WTC11 (cell line): ENCODE results near the gene PRIM1. TPM values are rescaled to one million over a fixed set of nuclear protein-coding genes. Genes with fewer than 3 reads are reported as not detected.

ENCODE experiments used
- ATAC-seq: fragments of 200-7000 bp; cut with Tn5 transposase; 2 replicates; pipeline ENCODE4 v1.10.0; 2021; ENCODE audit warnings: mild to moderate bottlenecking, moderate library complexity
- CTCF ChIA-PET: fragments of 300-600 bp; sonication (Branson Sonifier 250); formaldehyde crosslinking; loops from one replicate; lab custom pipeline; 2021; ENCODE audit warnings: antibody characterized with exemption; lab: Charles Lee
- POLR2A ChIA-PET: fragments of 350-600 bp; sonication (Branson Sonifier 250); formaldehyde crosslinking; loops from one replicate; lab custom pipeline; 2021; ENCODE audit warnings: antibody characterized with exemption; lab: Charles Lee
- DNase-seq: peaks from one replicate; pipeline ENCODE4 v3.0.0; 2021; ENCODE audit warnings: low spot score
- H3K27ac Mint-ChIP-seq: 2 replicates; pipeline ENCODE4 v1.8.0; 2021; ENCODE audit warnings: mixed read lengths
- H3K27me3 Mint-ChIP-seq: 2 replicates; pipeline ENCODE4 v1.8.0; 2021; ENCODE audit warnings: low read depth, mild to moderate bottlenecking, moderate library complexity, mixed read lengths
- H3K36me3 Mint-ChIP-seq: 2 replicates; pipeline ENCODE4 v1.8.0; 2021; ENCODE audit warnings: mixed read lengths
- H3K4me1 Mint-ChIP-seq: 2 replicates; pipeline ENCODE4 v1.8.0; 2022; ENCODE audit warnings: mixed read lengths
- H3K4me3 Mint-ChIP-seq: 2 replicates; pipeline ENCODE4 v1.8.0; 2021; ENCODE audit warnings: mild to moderate bottlenecking, moderate library complexity, mixed read lengths
- H3K9me3 Mint-ChIP-seq: 2 replicates; pipeline ENCODE4 v1.8.0; 2021; ENCODE audit warnings: mixed read lengths
- CREB1 ChIP-seq: sonication (generic); formaldehyde crosslinking; IDR thresholded peaks from 2 replicates; pipeline ENCODE4 v1.8.0; 2023; ENCODE audit warnings: mild to moderate bottlenecking, missing genetic modification reagents
- FOXJ3 ChIP-seq: sonication (generic); formaldehyde crosslinking; IDR thresholded peaks from 2 replicates; pipeline ENCODE4 v1.9.0; 2021; ENCODE audit warnings: missing genetic modification reagents, mild to moderate bottlenecking, borderline replicate concordance
- FOXK1 ChIP-seq: sonication (generic); formaldehyde crosslinking; IDR thresholded peaks from 2 replicates; pipeline ENCODE4 v1.8.0; 2022; ENCODE audit warnings: mild to moderate bottlenecking, moderate library complexity, missing genetic modification reagents
- GRHL2 ChIP-seq: fragments of 250-450 bp; sonication (Bioruptor Pico); IDR thresholded peaks from 2 replicates; pipeline ENCODE4 v1.8.0; 2022; ENCODE audit warnings: mild to moderate bottlenecking, moderate library complexity; ENCODE audit not compliant: insufficient replicate concordance, severe bottlenecking
- KAT7 ChIP-seq: sonication (generic); formaldehyde crosslinking; IDR thresholded peaks from 2 replicates; pipeline ENCODE4 v1.8.1; 2023; ENCODE audit warnings: missing genetic modification reagents, mild to moderate bottlenecking, borderline replicate concordance
- NFYB ChIP-seq: sonication (generic); formaldehyde crosslinking; conservative IDR thresholded peaks from 2 replicates; pipeline ENCODE4 v1.8.0; 2022; ENCODE audit warnings: low read depth, missing genetic modification reagents
- PRRX2 ChIP-seq: fragments of 250-450 bp; sonication (Bioruptor Pico); IDR thresholded peaks from 2 replicates; pipeline ENCODE4 v1.8.0; 2021; ENCODE audit warnings: mild to moderate bottlenecking
- RELA ChIP-seq: sonication (generic); formaldehyde crosslinking; IDR thresholded peaks from 2 replicates; pipeline ENCODE4 v1.8.1; 2022; ENCODE audit warnings: missing genetic modification reagents, mild to moderate bottlenecking, borderline replicate concordance
- RORB ChIP-seq: fragments of 250-450 bp; sonication (Bioruptor Pico); IDR thresholded peaks from 2 replicates; pipeline ENCODE4 v1.9.0; 2021; ENCODE audit warnings: mild to moderate bottlenecking
- TEAD4 ChIP-seq: sonication (generic); formaldehyde crosslinking; IDR thresholded peaks from 2 replicates; pipeline ENCODE4 v1.8.0; 2022; ENCODE audit warnings: mild to moderate bottlenecking, missing genetic modification reagents
- ZNF263 ChIP-seq: sonication (generic); formaldehyde crosslinking; IDR thresholded peaks from 2 replicates; pipeline ENCODE4 v1.8.1; 2022; ENCODE audit warnings: low read depth, mild to moderate bottlenecking, moderate library complexity, missing genetic modification reagents
- total RNA-seq: library from RNA; stranded (reverse); gene quantifications from 3 replicates; pipeline ENCODE4 v1.2.3, GENCODE V29; 2021
- TF ChIP-seq, protein P1 (sequence below): fragments of 250-450 bp; sonication (Bioruptor Pico); IDR thresholded peaks from 2 replicates; pipeline ENCODE4 v1.9.0; 2021; ENCODE audit warnings: moderate library complexity, mild to moderate bottlenecking, inconsistent platforms, borderline replicate concordance
- TF ChIP-seq, protein P2 (sequence below): sonication (generic); formaldehyde crosslinking; IDR thresholded peaks from 2 replicates; pipeline ENCODE4 v1.8.1; 2023; ENCODE audit warnings: mild to moderate bottlenecking, missing genetic modification reagents, borderline replicate concordance
- TF ChIP-seq, protein P3 (sequence below): sonication (generic); formaldehyde crosslinking; IDR thresholded peaks from 2 replicates; pipeline ENCODE4 v1.8.1; 2022; ENCODE audit warnings: low read depth, mild to moderate bottlenecking, moderate library complexity, missing genetic modification reagents, borderline replicate concordance
- TF ChIP-seq, protein P4 (sequence below): sonication (generic); formaldehyde crosslinking; IDR thresholded peaks from 2 replicates; pipeline ENCODE4 v1.8.0; 2022; ENCODE audit warnings: mild to moderate bottlenecking, missing genetic modification reagents
- TF ChIP-seq, protein P5 (sequence below): sonication (generic); formaldehyde crosslinking; IDR thresholded peaks from 2 replicates; pipeline ENCODE4 v1.8.1; 2023; ENCODE audit warnings: mild to moderate bottlenecking, missing genetic modification reagents
- TF ChIP-seq, protein P6 (sequence below): sonication (generic); formaldehyde crosslinking; IDR thresholded peaks from 2 replicates; pipeline ENCODE4 v1.8.1; 2023; ENCODE audit warnings: mild to moderate bottlenecking, missing genetic modification reagents, moderate library complexity
- TF ChIP-seq, protein P7 (sequence below): fragments of 200-600 bp; IDR thresholded peaks from 2 replicates; pipeline ENCODE4 v1.8.0; 2022; ENCODE audit warnings: antibody characterized with exemption
- TF ChIP-seq, protein P8 (sequence below): sonication (generic); formaldehyde crosslinking; IDR thresholded peaks from 2 replicates; pipeline ENCODE4 v1.8.0; 2022; ENCODE audit warnings: missing genetic modification reagents
- TF ChIP-seq, protein P9 (sequence below): sonication (generic); formaldehyde crosslinking; IDR thresholded peaks from 2 replicates; pipeline ENCODE4 v1.8.0; 2022; ENCODE audit warnings: mild to moderate bottlenecking, missing genetic modification reagents

The PRIM1 gene
- total RNA-seq, 1 experiment from 2014 or later = 54.0 TPM

DNA sequence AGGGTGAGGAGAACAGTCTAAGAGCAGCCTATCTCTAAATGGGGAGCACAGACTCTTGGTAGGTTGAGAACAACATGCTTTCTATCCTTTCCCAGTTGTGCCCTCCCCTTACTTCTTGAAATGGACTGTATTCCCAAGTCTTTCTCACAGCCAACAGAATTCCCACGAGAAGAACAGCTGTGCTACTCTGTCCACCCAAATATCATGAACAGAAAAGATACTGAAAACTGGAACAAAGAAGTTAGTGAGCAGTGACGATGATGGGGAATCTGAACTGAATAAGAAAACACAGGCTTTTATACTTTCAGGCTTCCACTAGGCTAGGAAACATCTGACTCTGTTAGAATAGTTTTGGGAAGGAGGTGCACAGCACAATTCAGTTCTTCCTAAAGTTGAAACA lies 30.4 kb downstream of the PRIM1 start:
- Mint-ChIP-seq H3K36me3 (peaks cover 67% of the 10 kb centered on the region), H3K9me3 (no peaks in the 10 kb centered on the region), H3K4me1 (peaks cover 67% of the 10 kb centered on the region), H3K27me3 (no peaks in the 10 kb centered on the region)
- POLR2A ChIA-PET = no interaction called here
- no peak for DNase-seq
- CTCF ChIA-PET = no interaction called here
- ATAC-seq = no peak
- TF ChIP-seq, protein P1, sequence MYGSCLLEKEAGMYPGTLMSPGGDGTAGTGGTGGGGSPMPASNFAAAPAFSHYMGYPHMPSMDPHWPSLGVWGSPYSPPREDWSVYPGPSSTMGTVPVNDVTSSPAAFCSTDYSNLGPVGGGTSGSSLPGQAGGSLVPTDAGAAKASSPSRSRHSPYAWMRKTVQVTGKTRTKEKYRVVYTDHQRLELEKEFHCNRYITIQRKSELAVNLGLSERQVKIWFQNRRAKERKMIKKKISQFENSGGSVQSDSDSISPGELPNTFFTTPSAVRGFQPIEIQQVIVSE = no peak
- TF ChIP-seq NFYB (CRISPR knock-in tag) (no peak), ZNF263 (CRISPR knock-in tag) (no peak), CREB1 (CRISPR knock-in tag) (no peak), PRRX2 (CRISPR knock-in tag) (no peak), RELA (CRISPR knock-in tag) (no peak), KAT7 (CRISPR knock-in tag) (no peak), FOXK1 (CRISPR knock-in tag) (no peak), FOXJ3 (CRISPR knock-in tag) (no peak), GRHL2 (no peak), RORB (no peak), TEAD4 (CRISPR knock-in tag) (no peak)
- TF ChIP-seq, protein P2, sequence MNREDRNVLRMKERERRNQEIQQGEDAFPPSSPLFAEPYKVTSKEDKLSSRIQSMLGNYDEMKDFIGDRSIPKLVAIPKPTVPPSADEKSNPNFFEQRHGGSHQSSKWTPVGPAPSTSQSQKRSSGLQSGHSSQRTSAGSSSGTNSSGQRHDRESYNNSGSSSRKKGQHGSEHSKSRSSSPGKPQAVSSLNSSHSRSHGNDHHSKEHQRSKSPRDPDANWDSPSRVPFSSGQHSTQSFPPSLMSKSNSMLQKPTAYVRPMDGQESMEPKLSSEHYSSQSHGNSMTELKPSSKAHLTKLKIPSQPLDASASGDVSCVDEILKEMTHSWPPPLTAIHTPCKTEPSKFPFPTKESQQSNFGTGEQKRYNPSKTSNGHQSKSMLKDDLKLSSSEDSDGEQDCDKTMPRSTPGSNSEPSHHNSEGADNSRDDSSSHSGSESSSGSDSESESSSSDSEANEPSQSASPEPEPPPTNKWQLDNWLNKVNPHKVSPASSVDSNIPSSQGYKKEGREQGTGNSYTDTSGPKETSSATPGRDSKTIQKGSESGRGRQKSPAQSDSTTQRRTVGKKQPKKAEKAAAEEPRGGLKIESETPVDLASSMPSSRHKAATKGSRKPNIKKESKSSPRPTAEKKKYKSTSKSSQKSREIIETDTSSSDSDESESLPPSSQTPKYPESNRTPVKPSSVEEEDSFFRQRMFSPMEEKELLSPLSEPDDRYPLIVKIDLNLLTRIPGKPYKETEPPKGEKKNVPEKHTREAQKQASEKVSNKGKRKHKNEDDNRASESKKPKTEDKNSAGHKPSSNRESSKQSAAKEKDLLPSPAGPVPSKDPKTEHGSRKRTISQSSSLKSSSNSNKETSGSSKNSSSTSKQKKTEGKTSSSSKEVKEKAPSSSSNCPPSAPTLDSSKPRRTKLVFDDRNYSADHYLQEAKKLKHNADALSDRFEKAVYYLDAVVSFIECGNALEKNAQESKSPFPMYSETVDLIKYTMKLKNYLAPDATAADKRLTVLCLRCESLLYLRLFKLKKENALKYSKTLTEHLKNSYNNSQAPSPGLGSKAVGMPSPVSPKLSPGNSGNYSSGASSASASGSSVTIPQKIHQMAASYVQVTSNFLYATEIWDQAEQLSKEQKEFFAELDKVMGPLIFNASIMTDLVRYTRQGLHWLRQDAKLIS (CRISPR knock-in tag) = no peak
- TF ChIP-seq, protein P3, sequence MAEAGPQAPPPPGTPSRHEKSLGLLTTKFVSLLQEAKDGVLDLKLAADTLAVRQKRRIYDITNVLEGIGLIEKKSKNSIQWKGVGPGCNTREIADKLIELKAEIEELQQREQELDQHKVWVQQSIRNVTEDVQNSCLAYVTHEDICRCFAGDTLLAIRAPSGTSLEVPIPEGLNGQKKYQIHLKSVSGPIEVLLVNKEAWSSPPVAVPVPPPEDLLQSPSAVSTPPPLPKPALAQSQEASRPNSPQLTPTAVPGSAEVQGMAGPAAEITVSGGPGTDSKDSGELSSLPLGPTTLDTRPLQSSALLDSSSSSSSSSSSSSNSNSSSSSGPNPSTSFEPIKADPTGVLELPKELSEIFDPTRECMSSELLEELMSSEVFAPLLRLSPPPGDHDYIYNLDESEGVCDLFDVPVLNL (CRISPR knock-in tag) = no peak
- TF ChIP-seq, protein P4, sequence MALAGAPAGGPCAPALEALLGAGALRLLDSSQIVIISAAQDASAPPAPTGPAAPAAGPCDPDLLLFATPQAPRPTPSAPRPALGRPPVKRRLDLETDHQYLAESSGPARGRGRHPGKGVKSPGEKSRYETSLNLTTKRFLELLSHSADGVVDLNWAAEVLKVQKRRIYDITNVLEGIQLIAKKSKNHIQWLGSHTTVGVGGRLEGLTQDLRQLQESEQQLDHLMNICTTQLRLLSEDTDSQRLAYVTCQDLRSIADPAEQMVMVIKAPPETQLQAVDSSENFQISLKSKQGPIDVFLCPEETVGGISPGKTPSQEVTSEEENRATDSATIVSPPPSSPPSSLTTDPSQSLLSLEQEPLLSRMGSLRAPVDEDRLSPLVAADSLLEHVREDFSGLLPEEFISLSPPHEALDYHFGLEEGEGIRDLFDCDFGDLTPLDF (CRISPR knock-in tag) = no peak
- TF ChIP-seq, protein P5, sequence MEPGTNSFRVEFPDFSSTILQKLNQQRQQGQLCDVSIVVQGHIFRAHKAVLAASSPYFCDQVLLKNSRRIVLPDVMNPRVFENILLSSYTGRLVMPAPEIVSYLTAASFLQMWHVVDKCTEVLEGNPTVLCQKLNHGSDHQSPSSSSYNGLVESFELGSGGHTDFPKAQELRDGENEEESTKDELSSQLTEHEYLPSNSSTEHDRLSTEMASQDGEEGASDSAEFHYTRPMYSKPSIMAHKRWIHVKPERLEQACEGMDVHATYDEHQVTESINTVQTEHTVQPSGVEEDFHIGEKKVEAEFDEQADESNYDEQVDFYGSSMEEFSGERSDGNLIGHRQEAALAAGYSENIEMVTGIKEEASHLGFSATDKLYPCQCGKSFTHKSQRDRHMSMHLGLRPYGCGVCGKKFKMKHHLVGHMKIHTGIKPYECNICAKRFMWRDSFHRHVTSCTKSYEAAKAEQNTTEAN = no peak
- TF ChIP-seq, protein P6, sequence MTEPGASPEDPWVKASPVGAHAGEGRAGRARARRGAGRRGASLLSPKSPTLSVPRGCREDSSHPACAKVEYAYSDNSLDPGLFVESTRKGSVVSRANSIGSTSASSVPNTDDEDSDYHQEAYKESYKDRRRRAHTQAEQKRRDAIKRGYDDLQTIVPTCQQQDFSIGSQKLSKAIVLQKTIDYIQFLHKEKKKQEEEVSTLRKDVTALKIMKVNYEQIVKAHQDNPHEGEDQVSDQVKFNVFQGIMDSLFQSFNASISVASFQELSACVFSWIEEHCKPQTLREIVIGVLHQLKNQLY = no peak
- TF ChIP-seq, protein P7, sequence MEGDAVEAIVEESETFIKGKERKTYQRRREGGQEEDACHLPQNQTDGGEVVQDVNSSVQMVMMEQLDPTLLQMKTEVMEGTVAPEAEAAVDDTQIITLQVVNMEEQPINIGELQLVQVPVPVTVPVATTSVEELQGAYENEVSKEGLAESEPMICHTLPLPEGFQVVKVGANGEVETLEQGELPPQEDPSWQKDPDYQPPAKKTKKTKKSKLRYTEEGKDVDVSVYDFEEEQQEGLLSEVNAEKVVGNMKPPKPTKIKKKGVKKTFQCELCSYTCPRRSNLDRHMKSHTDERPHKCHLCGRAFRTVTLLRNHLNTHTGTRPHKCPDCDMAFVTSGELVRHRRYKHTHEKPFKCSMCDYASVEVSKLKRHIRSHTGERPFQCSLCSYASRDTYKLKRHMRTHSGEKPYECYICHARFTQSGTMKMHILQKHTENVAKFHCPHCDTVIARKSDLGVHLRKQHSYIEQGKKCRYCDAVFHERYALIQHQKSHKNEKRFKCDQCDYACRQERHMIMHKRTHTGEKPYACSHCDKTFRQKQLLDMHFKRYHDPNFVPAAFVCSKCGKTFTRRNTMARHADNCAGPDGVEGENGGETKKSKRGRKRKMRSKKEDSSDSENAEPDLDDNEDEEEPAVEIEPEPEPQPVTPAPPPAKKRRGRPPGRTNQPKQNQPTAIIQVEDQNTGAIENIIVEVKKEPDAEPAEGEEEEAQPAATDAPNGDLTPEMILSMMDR = no peak
- TF ChIP-seq, protein P8, sequence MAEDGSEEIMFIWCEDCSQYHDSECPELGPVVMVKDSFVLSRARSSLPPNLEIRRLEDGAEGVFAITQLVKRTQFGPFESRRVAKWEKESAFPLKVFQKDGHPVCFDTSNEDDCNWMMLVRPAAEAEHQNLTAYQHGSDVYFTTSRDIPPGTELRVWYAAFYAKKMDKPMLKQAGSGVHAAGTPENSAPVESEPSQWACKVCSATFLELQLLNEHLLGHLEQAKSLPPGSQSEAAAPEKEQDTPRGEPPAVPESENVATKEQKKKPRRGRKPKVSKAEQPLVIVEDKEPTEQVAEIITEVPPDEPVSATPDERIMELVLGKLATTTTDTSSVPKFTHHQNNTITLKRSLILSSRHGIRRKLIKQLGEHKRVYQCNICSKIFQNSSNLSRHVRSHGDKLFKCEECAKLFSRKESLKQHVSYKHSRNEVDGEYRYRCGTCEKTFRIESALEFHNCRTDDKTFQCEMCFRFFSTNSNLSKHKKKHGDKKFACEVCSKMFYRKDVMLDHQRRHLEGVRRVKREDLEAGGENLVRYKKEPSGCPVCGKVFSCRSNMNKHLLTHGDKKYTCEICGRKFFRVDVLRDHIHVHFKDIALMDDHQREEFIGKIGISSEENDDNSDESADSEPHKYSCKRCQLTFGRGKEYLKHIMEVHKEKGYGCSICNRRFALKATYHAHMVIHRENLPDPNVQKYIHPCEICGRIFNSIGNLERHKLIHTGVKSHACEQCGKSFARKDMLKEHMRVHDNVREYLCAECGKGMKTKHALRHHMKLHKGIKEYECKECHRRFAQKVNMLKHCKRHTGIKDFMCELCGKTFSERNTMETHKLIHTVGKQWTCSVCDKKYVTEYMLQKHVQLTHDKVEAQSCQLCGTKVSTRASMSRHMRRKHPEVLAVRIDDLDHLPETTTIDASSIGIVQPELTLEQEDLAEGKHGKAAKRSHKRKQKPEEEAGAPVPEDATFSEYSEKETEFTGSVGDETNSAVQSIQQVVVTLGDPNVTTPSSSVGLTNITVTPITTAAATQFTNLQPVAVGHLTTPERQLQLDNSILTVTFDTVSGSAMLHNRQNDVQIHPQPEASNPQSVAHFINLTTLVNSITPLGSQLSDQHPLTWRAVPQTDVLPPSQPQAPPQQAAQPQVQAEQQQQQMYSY (CRISPR knock-in tag) = no peak
- TF ChIP-seq, protein P9, sequence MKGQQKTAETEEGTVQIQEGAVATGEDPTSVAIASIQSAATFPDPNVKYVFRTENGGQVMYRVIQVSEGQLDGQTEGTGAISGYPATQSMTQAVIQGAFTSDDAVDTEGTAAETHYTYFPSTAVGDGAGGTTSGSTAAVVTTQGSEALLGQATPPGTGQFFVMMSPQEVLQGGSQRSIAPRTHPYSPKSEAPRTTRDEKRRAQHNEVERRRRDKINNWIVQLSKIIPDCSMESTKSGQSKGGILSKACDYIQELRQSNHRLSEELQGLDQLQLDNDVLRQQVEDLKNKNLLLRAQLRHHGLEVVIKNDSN (CRISPR knock-in tag) = no peak
- TF ChIP-seq, all 79 proteins: peak for 0
- Mint-ChIP-seq H3K27ac (peak overlapping the region; percentile 55; the same call in 1 of the 2 replicates), H3K4me3 (peak overlapping the region; percentile 99)
